HEK293 (cell line): ENCODE measurements around the gene RPL26.

Experiments used
- CTCF ChIA-PET: fragments of 350-600 bp; formaldehyde crosslinking; extraction: SDS; loops from one replicate; lab custom pipeline; 2021; ENCODE audit warnings: antibody characterized with exemption; lab: Yijun Ruan, JAX
- POLR2A ChIA-PET: fragments of 300-600 bp; formaldehyde crosslinking; extraction: SDS; loops from one replicate; lab custom pipeline; 2020; ENCODE audit warnings: antibody characterized with exemption, inconsistent platforms; lab: Yijun Ruan, JAX
- H3K27ac ChIP-seq: fragments of 200-500 bp; sonication (Bioruptor generic); 2 replicates; pipeline ENCODE4 v1.5.1; 2014; ENCODE audit warnings: low read depth, low read length, control low read depth, inconsistent platforms; ENCODE audit errors: extremely low read depth
- H3K36me3 ChIP-seq, 2 experiments: fragments of 200-500 bp in 1 of 2; sonication (Bioruptor generic) in 1 of 2; 1 replicate in 1 of 2; 2 replicates in 1 of 2; pipeline ENCODE4 v1.5.1; 2014 to 2017; ENCODE audit warnings: inconsistent platforms in 2 of 2, low read length in 2 of 2; ENCODE audit not compliant: control insufficient read depth in 2 of 2, insufficient read depth in 1 of 2
- H3K4me1 ChIP-seq: fragments of 200-500 bp; sonication (Bioruptor generic); 2 replicates; pipeline ENCODE4 v1.5.1; 2014; ENCODE audit warnings: mild to moderate bottlenecking, low read length, inconsistent platforms; ENCODE audit not compliant: control insufficient read depth, insufficient read depth
- H3K4me3 ChIP-seq: 2 replicates; pipeline ENCODE4 v1.5.1; 2011; ENCODE audit warnings: low read depth, mild to moderate bottlenecking, control low read depth, low read length, moderate library complexity
- H3K9me3 ChIP-seq: fragments of 200-500 bp; sonication (Bioruptor generic); 2 replicates; pipeline ENCODE4 v1.5.1; 2014; ENCODE audit warnings: low read depth, low read length, inconsistent platforms; ENCODE audit not compliant: control insufficient read depth, insufficient read depth
- BCL11A ChIP-seq: fragments of 450-650 bp; formaldehyde crosslinking; IDR thresholded peaks from 2 replicates; pipeline ENCODE4 v1.5.1; 2016; ENCODE audit warnings: low read depth, missing biosample characterization, missing genetic modification characterization
- EGR2 ChIP-seq: fragments of 450-650 bp; formaldehyde crosslinking; IDR thresholded peaks from 2 replicates; pipeline ENCODE4 v1.5.1; 2016; ENCODE audit warnings: low read depth, missing biosample characterization, missing genetic modification characterization
- GLI4 ChIP-seq: fragments of 450-650 bp; formaldehyde crosslinking; IDR thresholded peaks from 2 replicates; pipeline ENCODE4 v1.5.1; 2016; ENCODE audit warnings: missing biosample characterization, missing genetic modification characterization
- HOXC10 ChIP-seq: sonication (generic); formaldehyde crosslinking; IDR thresholded peaks from 2 replicates; pipeline ENCODE4 v1.8.1; 2023; ENCODE audit warnings: mild to moderate bottlenecking, missing genetic modification reagents
- IKZF3 ChIP-seq: fragments of 450-650 bp; IDR thresholded peaks from 2 replicates; pipeline ENCODE4 v1.5.0; 2018; ENCODE audit warnings: missing biosample characterization, mild to moderate bottlenecking, missing genetic modification characterization, moderate library complexity
- KLF8 ChIP-seq: fragments of 450-650 bp; formaldehyde crosslinking; IDR thresholded peaks from 2 replicates; pipeline ENCODE4 v1.5.1; 2016; ENCODE audit warnings: missing biosample characterization, missing genetic modification characterization
- MZF1 ChIP-seq: fragments of 450-650 bp; formaldehyde crosslinking; IDR thresholded peaks from 2 replicates; pipeline ENCODE4 v1.5.1; 2017; ENCODE audit warnings: missing biosample characterization, missing genetic modification characterization, borderline replicate concordance
- OSR2 ChIP-seq: fragments of 450-650 bp; formaldehyde crosslinking; IDR thresholded peaks from 2 replicates; pipeline ENCODE4 v1.5.1; 2016; ENCODE audit warnings: missing biosample characterization, missing genetic modification characterization
- SP7 ChIP-seq: fragments of 450-650 bp; formaldehyde crosslinking; IDR thresholded peaks from 2 replicates; pipeline ENCODE4 v1.5.1; 2016; ENCODE audit warnings: missing biosample characterization, missing genetic modification characterization
- ZBTB8A ChIP-seq: fragments of 450-650 bp; formaldehyde crosslinking; IDR thresholded peaks from 2 replicates; pipeline ENCODE4 v1.5.1; 2016; ENCODE audit warnings: missing biosample characterization, missing genetic modification characterization
- ZNF10 ChIP-seq: fragments of 450-650 bp; formaldehyde crosslinking; IDR thresholded peaks from 2 replicates; pipeline ENCODE4 v1.5.1; 2017; ENCODE audit warnings: missing biosample characterization, missing genetic modification characterization
- ZNF133 ChIP-seq: fragments of 450-650 bp; formaldehyde crosslinking; IDR thresholded peaks from 2 replicates; pipeline ENCODE4 v1.5.1; 2016; ENCODE audit warnings: missing biosample characterization, missing genetic modification characterization
- ZNF184 ChIP-seq: fragments of 450-650 bp; IDR thresholded peaks from 2 replicates; pipeline ENCODE4 v1.5.1; 2018; ENCODE audit warnings: missing biosample characterization, mild to moderate bottlenecking, missing genetic modification characterization
- ZNF2 ChIP-seq: fragments of 450-650 bp; formaldehyde crosslinking; IDR thresholded peaks from 2 replicates; pipeline ENCODE4 v1.5.1; 2016; ENCODE audit warnings: missing biosample characterization, missing genetic modification characterization
- ZNF221 ChIP-seq: fragments of 450-650 bp; formaldehyde crosslinking; IDR thresholded peaks from 2 replicates; pipeline ENCODE4 v1.5.1; 2017; ENCODE audit warnings: missing biosample characterization, missing genetic modification characterization, borderline replicate concordance
- ZNF596 ChIP-seq: fragments of 450-650 bp; IDR thresholded peaks from 2 replicates; pipeline ENCODE4 v1.5.0; 2018; ENCODE audit warnings: missing biosample characterization, mild to moderate bottlenecking, missing genetic modification characterization, moderate library complexity
- ZNF600 ChIP-seq: fragments of 450-650 bp; formaldehyde crosslinking; IDR thresholded peaks from 2 replicates; pipeline ENCODE4 v1.5.1; 2016; ENCODE audit warnings: missing biosample characterization, missing genetic modification characterization
- ZNF629 ChIP-seq: fragments of 450-650 bp; formaldehyde crosslinking; IDR thresholded peaks from 2 replicates; pipeline ENCODE4 v1.5.1; 2017; ENCODE audit warnings: missing biosample characterization, missing genetic modification characterization
- ZNF664 ChIP-seq: fragments of 450-650 bp; formaldehyde crosslinking; IDR thresholded peaks from 2 replicates; pipeline ENCODE4 v1.5.1; 2016; ENCODE audit warnings: missing biosample characterization, missing genetic modification characterization
- ZNF670 ChIP-seq: fragments of 450-650 bp; formaldehyde crosslinking; IDR thresholded peaks from 2 replicates; pipeline ENCODE4 v1.5.1; 2016; ENCODE audit warnings: missing biosample characterization, missing genetic modification characterization, low read depth
- ZNF677 ChIP-seq: fragments of 450-650 bp; IDR thresholded peaks from 2 replicates; pipeline ENCODE4 v1.5.0; 2018; ENCODE audit warnings: missing biosample characterization, mild to moderate bottlenecking, missing genetic modification characterization, moderate library complexity
- ZNF785 ChIP-seq: fragments of 450-650 bp; formaldehyde crosslinking; IDR thresholded peaks from 2 replicates; pipeline ENCODE4 v1.5.1; 2016; ENCODE audit warnings: missing biosample characterization, missing genetic modification characterization
- ZNF791 ChIP-seq: fragments of 450-650 bp; formaldehyde crosslinking; IDR thresholded peaks from 2 replicates; pipeline ENCODE4 v1.5.1; 2016; ENCODE audit warnings: missing biosample characterization, missing genetic modification characterization
- ZNF830 ChIP-seq: fragments of 450-650 bp; IDR thresholded peaks from 2 replicates; pipeline ENCODE4 v1.5.0; 2018; ENCODE audit warnings: missing biosample characterization, missing genetic modification characterization, low read depth, mild to moderate bottlenecking, moderate library complexity
- TF ChIP-seq, protein P1 (sequence below): fragments of 450-650 bp; formaldehyde crosslinking; IDR thresholded peaks from 2 replicates; pipeline ENCODE4 v1.5.1; 2016; ENCODE audit warnings: missing biosample characterization, missing genetic modification characterization, borderline replicate concordance
- TF ChIP-seq, protein P2 (sequence below): fragments of 450-650 bp; formaldehyde crosslinking; IDR thresholded peaks from 2 replicates; pipeline ENCODE4 v1.5.1; 2016; ENCODE audit warnings: missing biosample characterization, missing genetic modification characterization
- TF ChIP-seq, protein P3 (sequence below): fragments of 450-650 bp; formaldehyde crosslinking; conservative IDR thresholded peaks from 2 replicates; pipeline ENCODE4 v1.5.1; 2016; ENCODE audit warnings: low read depth, missing biosample characterization, missing genetic modification characterization

Gene RPL26

DNA sequence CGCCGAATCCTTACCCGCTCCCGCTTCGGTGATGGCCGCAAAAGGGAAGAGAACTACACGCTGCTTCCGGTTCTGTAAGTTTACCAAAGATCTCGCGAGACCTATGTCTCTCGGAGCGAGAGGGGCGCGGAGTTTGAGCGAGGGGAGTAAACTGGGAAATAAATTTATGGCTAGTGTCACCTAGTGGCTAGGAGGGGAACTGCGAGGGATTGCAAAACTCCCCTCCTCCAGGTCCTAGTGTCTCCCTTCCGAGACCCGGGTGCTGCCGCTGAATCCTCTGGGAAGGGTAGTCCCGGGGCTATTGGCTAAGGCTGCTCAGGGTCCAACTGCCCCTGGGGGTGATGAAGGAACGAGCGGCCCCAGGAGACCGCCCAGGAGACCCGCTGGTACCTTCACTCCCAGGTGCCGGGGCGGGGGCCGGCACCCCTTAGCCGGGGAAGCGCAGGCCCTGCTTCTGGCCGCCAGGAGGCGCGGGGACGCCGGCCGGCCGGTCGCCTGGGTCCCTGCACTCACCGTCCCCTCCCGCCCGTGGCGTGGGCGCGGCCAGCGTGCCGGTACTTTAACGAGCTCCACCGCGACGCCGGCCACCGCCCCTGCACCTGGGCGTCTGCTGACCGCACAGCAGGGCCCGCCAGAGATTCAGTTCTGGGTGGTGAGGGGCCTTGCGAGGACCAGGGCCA is at the start of gene RPL26:
Gene RPL26, minus strand, starts transcription at position 51 of the 680 bp plus-strand sequence. CDS start 883 bp downstream, outside the sequence.
- ChIA-PET CTCF (interaction anchor here (0.6 to 2.6 kb wide), 29 partner anchors 8 to 593 kb away, joined by 3 to 20 read pairs (median 4); partner anchors contain the start of genes CTC1, HES7 and PFAS), POLR2A (interaction anchor here (0.5 to 2.6 kb wide), 15 partner anchors 10 to 764 kb away, joined by 3 to 24 read pairs (median 4); partner anchors contain the start of genes MYH10, NDEL1 and SLC25A35)
- Histone ChIP-seq H3K9me3 (no peaks in the 10 kb centered on the region), H3K36me3 (peaks cover 36 to 42% of the 10 kb centered on the region in 2 experiments), H3K27ac (peak within 1 kb of the TSS; percentile 97), H3K4me1 (peaks cover 13% of the 10 kb centered on the region), H3K4me3 (peak within 1 kb of the TSS; percentile 90)
- TF ChIP-seq GLI4 (tag by site-specific recombination) (no peak), ZNF10 (peak; percentile 76), ZNF2 (tag by site-specific recombination) (peak; percentile 88), SP7 (tag by site-specific recombination) (peak; percentile 87), MZF1 (tag by site-specific recombination) (peak; percentile 79; the same call in 1 of the 2 replicates), BCL11A (tag by site-specific recombination) (0 out of 2 replicates have a peak, but pooled peaks have one; percentile 42), ZNF830 (tag by site-specific recombination) (no peak), OSR2 (tag by site-specific recombination) (no peak), ZNF629 (tag by site-specific recombination) (peak; percentile 74; the same call in 1 of the 2 replicates), HOXC10 (0 out of 2 replicates have a peak, but pooled peaks have one; percentile 74), ZNF785 (tag by site-specific recombination) (peak; percentile 65; the same call in 1 of the 2 replicates), ZNF600 (tag by site-specific recombination) (0 out of 2 replicates have a peak, but pooled peaks have one; percentile 64), ZNF221 (no peak), ZNF596 (tag by site-specific recombination) (peak; percentile 51; the same call in 1 of the 2 replicates), KLF8 (tag by site-specific recombination) (peak; percentile 79), EGR2 (tag by site-specific recombination) (peak; percentile 88), ZBTB8A (tag by site-specific recombination) (peak; percentile 54), ZNF677 (tag by site-specific recombination) (no peak), ZNF670 (tag by site-specific recombination) (no peak), ZNF791 (tag by site-specific recombination) (no peak), ZNF664 (tag by site-specific recombination) (no peak), ZNF133 (tag by site-specific recombination) (no peak), ZNF184 (tag by site-specific recombination) (peak; percentile 67; the same call in 1 of the 2 replicates), IKZF3 (tag by site-specific recombination) (peak; percentile 85)
- TF ChIP-seq, protein P1, sequence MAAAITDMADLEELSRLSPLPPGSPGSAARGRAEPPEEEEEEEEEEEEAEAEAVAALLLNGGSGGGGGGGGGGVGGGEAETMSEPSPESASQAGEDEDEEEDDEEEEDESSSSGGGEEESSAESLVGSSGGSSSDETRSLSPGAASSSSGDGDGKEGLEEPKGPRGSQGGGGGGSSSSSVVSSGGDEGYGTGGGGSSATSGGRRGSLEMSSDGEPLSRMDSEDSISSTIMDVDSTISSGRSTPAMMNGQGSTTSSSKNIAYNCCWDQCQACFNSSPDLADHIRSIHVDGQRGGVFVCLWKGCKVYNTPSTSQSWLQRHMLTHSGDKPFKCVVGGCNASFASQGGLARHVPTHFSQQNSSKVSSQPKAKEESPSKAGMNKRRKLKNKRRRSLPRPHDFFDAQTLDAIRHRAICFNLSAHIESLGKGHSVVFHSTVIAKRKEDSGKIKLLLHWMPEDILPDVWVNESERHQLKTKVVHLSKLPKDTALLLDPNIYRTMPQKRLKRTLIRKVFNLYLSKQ (tag by site-specific recombination) = no peak
- TF ChIP-seq, protein P2, sequence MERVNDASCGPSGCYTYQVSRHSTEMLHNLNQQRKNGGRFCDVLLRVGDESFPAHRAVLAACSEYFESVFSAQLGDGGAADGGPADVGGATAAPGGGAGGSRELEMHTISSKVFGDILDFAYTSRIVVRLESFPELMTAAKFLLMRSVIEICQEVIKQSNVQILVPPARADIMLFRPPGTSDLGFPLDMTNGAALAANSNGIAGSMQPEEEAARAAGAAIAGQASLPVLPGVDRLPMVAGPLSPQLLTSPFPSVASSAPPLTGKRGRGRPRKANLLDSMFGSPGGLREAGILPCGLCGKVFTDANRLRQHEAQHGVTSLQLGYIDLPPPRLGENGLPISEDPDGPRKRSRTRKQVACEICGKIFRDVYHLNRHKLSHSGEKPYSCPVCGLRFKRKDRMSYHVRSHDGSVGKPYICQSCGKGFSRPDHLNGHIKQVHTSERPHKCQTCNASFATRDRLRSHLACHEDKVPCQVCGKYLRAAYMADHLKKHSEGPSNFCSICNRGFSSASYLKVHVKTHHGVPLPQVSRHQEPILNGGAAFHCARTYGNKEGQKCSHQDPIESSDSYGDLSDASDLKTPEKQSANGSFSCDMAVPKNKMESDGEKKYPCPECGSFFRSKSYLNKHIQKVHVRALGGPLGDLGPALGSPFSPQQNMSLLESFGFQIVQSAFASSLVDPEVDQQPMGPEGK (tag by site-specific recombination) = peak; percentile 96
- TF ChIP-seq, protein P3, sequence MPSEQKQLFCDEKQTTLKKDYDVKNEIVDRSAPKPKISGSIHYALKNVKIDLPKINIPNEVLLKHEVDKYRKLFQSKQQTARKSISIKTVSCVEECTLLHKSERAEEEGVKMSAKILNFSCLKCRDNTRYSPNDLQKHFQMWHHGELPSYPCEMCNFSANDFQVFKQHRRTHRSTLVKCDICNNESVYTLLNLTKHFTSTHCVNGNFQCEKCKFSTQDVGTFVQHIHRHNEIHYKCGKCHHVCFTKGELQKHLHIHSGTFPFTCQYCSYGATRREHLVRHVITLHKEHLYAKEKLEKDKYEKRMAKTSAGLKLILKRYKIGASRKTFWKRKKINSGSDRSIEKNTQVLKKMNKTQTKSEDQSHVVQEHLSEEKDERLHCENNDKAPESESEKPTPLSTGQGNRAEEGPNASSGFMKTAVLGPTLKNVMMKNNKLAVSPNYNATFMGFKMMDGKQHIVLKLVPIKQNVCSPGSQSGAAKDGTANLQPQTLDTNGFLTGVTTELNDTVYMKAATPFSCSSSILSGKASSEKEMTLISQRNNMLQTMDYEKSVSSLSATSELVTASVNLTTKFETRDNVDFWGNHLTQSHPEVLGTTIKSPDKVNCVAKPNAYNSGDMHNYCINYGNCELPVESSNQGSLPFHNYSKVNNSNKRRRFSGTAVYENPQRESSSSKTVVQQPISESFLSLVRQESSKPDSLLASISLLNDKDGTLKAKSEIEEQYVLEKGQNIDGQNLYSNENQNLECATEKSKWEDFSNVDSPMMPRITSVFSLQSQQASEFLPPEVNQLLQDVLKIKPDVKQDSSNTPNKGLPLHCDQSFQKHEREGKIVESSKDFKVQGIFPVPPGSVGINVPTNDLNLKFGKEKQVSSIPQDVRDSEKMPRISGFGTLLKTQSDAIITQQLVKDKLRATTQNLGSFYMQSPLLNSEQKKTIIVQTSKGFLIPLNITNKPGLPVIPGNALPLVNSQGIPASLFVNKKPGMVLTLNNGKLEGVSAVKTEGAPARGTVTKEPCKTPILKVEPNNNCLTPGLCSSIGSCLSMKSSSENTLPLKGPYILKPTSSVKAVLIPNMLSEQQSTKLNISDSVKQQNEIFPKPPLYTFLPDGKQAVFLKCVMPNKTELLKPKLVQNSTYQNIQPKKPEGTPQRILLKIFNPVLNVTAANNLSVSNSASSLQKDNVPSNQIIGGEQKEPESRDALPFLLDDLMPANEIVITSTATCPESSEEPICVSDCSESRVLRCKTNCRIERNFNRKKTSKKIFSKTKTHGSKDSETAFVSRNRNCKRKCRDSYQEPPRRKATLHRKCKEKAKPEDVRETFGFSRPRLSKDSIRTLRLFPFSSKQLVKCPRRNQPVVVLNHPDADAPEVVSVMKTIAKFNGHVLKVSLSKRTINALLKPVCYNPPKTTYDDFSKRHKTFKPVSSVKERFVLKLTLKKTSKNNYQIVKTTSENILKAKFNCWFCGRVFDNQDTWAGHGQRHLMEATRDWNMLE (tag by site-specific recombination) = peak; percentile 84
